ENCODE data around the gene SLC37A3.

Gene SLC37A3

GRCh38 chr7:140403878-140404564 lies 5.7 kb upstream of the SLC37A3 start, which contains the start of gene RAB19:
RAB19 (plus strand) TSS chr7:140404058; CDS start chr7:140407647, 3,589 bp downstream.
- no peak within 1 kb of the TSS for H3K4me3 ChIP-seq (ENCODE audit: low read length)
- DNase-seq (ENCODE audit: low read depth, low spot score) = peak; percentile 51

- H3K4me3 ChIP-seq (ENCODE audit: low read length) = no peak overlapping the region
- no peak for DNase-seq (ENCODE audit: low read depth, low spot score)
These were observed 4.0 kb upstream of the SLC37A3 start for GRCh38 chr7:140402178-140402835.

- no peak overlapping the region for H3K4me3 ChIP-seq (ENCODE audit: low read length)
- no peak for DNase-seq (ENCODE audit: low read depth, low spot score)
These were observed 2.1 kb upstream of the SLC37A3 start for GRCh38 chr7:140400381-140400780.

GRCh38 chr7:140398821-140399220 lies 491 bp upstream of the SLC37A3 start:
- no peak overlapping the region for H3K4me3 ChIP-seq (ENCODE audit: low read length)
- DNase-seq (ENCODE audit: low read depth, low spot score) = no peak

GRCh38 chr7:140393756-140394306 lies 4.5 kb downstream of the SLC37A3 start:
- H3K4me3 ChIP-seq (ENCODE audit: low read length) = no peak overlapping the region
- no peak for DNase-seq (ENCODE audit: low read depth, low spot score)

- no peak overlapping the region for H3K4me3 ChIP-seq (ENCODE audit: low read length)
- no peak for DNase-seq (ENCODE audit: low read depth, low spot score)
These were observed 6.7 kb downstream of the SLC37A3 start for GRCh38 chr7:140391634-140392033.

GRCh38 chr7:140390466-140391190 lies 7.7 kb downstream of the SLC37A3 start:
- peak; percentile 11 for DNase-seq (ENCODE audit: low read depth, low spot score)
- no peak overlapping the region for H3K4me3 ChIP-seq (ENCODE audit: low read length)

GRCh38 chr7:140390034-140390433 lies 8.3 kb downstream of the SLC37A3 start:
- DNase-seq (ENCODE audit: low read depth, low spot score) = no peak
- H3K4me3 ChIP-seq (ENCODE audit: low read length) = no peak overlapping the region

GRCh38 chr7:140389445-140389844 lies 8.9 kb downstream of the SLC37A3 start:
- no peak for DNase-seq (ENCODE audit: low read depth, low spot score)
- no peak overlapping the region for H3K4me3 ChIP-seq (ENCODE audit: low read length)

GRCh38 chr7:140384894-140385545 lies 13.3 kb downstream of the SLC37A3 start:
- no peak for DNase-seq (ENCODE audit: low read depth, low spot score)
- H3K4me3 ChIP-seq (ENCODE audit: low read length) = no peak overlapping the region

GRCh38 chr7:140383954-140384713 lies 14.2 kb downstream of the SLC37A3 start:
- H3K4me3 ChIP-seq (ENCODE audit: low read length) = no peak overlapping the region
- DNase-seq (ENCODE audit: low read depth, low spot score) = no peak

- DNase-seq (ENCODE audit: low read depth, low spot score) = peak; percentile 20
- no peak overlapping the region for H3K4me3 ChIP-seq (ENCODE audit: low read length)
These were observed 22.2 kb downstream of the SLC37A3 start for GRCh38 chr7:140375892-140376730.

GRCh38 chr7:140375323-140375722 lies 23.0 kb downstream of the SLC37A3 start:
- H3K4me3 ChIP-seq (ENCODE audit: low read length) = no peak overlapping the region
- no peak for DNase-seq (ENCODE audit: low read depth, low spot score)

GRCh38 chr7:140369294-140369693 lies 29.0 kb downstream of the SLC37A3 start:
- DNase-seq (ENCODE audit: low read depth, low spot score) = no peak
- H3K4me3 ChIP-seq (ENCODE audit: low read length) = no peak overlapping the region

GRCh38 chr7:140367528-140367927 lies 30.8 kb downstream of the SLC37A3 start:
- no peak overlapping the region for H3K4me3 ChIP-seq (ENCODE audit: low read length)
- DNase-seq (ENCODE audit: low read depth, low spot score) = no peak

- no peak for DNase-seq (ENCODE audit: low read depth, low spot score)
- H3K4me3 ChIP-seq (ENCODE audit: low read length) = no peak overlapping the region
These were observed 33.5 kb downstream of the SLC37A3 start for GRCh38 chr7:140364819-140365218.

GRCh38 chr7:140360697-140361229 lies 37.6 kb downstream of the SLC37A3 start:
- peak; percentile 33 for DNase-seq (ENCODE audit: low read depth, low spot score)
- H3K4me3 ChIP-seq (ENCODE audit: low read length) = no peak overlapping the region
